Colonic mucosa (tissue), 4 donors: Measurements from ENCODE around the gene TMEM232. TPM values are rescaled to one million over a fixed set of nuclear protein-coding genes. Genes with fewer than 3 reads are reported as not detected.

ENCODE experiments used
- DNase-seq: peaks from one replicate; pipeline ENCODE4 v3.0.0-alpha.2; 2020
- H3K27ac ChIP-seq: fragments of 200-600 bp; one replicate; pipeline ENCODE4 v1.8.0; 2021
- H3K27me3 ChIP-seq: fragments of 200-600 bp; one replicate; pipeline ENCODE4 v1.8.0; 2021
- H3K36me3 ChIP-seq: fragments of 200-600 bp; one replicate; pipeline ENCODE4 v1.8.0; 2021
- H3K4me1 ChIP-seq: fragments of 200-600 bp; one replicate; pipeline ENCODE4 v1.8.0; 2021; ENCODE audit warnings: mild to moderate bottlenecking
- H3K4me3 ChIP-seq: fragments of 200-600 bp; one replicate; pipeline ENCODE4 v1.8.0; 2021
- H3K9ac ChIP-seq, 2 donors: one replicate each; pipeline ENCODE4 v1.7.0; 2013; ENCODE audit warnings: control low read depth in 2 of 2, low read depth in 2 of 2, low read length in 2 of 2
- H3K9me3 ChIP-seq: fragments of 200-600 bp; one replicate; pipeline ENCODE4 v1.8.0; 2021
- intact Hi-C: fragments of 100-400 bp; cut with DNase I; formaldehyde crosslinking; loops from one replicate; pipeline ENCODE4 v1.14.1; 2022
- total RNA-seq, 2 donors: library from RNA; stranded (reverse); fragmentation: NEBNext Ultra II Directional in 1 of 2; extraction: Animal tissue kit (Norgen Biotek cat#: 25700) in 1 of 2; gene quantifications; one replicate each; pipeline ENCODE4 v1.2.1, GENCODE V29; 2021
- TF ChIP-seq, protein P1 (sequence below): fragments of 200-600 bp; IDR thresholded peaks from one replicate; pipeline ENCODE4 v1.8.0; 2022; ENCODE audit warnings: antibody characterized with exemption, mild to moderate bottlenecking
- donor health status: healthy.
- donor health status: DM: no; HTN: no; CAD: no.
- donor health status: DM: no; HTN: no; CAD: no.

TMEM232 gene
- total RNA-seq, 2 donors from 2014 or later, result 1.8 to 2.1 TPM

GRCh38 chr5:110653231-110653970 is 73.1 kb downstream of the TMEM232 start:
- intact Hi-C loops, result no loop called here
- H3K9ac ChIP-seq, result no peak overlapping the region

DNA sequence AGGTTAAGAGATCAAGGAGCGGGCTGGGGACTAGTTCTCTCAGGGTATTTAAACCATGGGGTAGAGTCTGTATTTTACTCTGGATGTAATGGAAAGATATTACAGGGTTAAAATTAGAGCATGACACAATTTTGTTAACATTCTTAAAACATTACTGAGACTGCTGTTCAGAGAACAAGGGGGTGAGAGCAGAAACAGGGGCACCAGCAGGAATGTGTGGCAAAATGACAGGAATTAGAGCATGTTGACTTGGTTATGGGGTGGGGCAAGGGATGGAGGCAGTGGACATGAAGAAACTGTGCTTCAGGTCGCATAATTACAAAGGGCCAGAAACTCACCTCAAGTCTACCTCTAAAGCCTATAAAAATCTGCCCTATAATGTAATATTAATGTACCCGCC is 75.0 kb downstream of the TMEM232 start:
- Histone ChIP-seq H3K27ac (no peak overlapping the region), H3K9ac (no peak overlapping the region), H3K4me3 (no peak overlapping the region), H3K36me3 (no peaks in the 10 kb centered on the region), H3K27me3 (no peaks in the 10 kb centered on the region), H3K9me3 (no peaks in the 10 kb centered on the region), H3K4me1 (no peaks in the 10 kb centered on the region)
- intact Hi-C loops, result no loop called here
- TF ChIP-seq, protein P1, sequence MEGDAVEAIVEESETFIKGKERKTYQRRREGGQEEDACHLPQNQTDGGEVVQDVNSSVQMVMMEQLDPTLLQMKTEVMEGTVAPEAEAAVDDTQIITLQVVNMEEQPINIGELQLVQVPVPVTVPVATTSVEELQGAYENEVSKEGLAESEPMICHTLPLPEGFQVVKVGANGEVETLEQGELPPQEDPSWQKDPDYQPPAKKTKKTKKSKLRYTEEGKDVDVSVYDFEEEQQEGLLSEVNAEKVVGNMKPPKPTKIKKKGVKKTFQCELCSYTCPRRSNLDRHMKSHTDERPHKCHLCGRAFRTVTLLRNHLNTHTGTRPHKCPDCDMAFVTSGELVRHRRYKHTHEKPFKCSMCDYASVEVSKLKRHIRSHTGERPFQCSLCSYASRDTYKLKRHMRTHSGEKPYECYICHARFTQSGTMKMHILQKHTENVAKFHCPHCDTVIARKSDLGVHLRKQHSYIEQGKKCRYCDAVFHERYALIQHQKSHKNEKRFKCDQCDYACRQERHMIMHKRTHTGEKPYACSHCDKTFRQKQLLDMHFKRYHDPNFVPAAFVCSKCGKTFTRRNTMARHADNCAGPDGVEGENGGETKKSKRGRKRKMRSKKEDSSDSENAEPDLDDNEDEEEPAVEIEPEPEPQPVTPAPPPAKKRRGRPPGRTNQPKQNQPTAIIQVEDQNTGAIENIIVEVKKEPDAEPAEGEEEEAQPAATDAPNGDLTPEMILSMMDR, result no peak
- DNase-seq, result no peak

More at GRCh38 chr5:110653231-110653970, 73.1 kb downstream of the TMEM232 start:
- H3K36me3 ChIP-seq, result no peaks in the 10 kb centered on the region
- H3K9me3 ChIP-seq, result no peaks in the 10 kb centered on the region
- H3K4me3 ChIP-seq, result no peak overlapping the region
- H3K4me1 ChIP-seq, result no peaks in the 10 kb centered on the region
- no peak overlapping the region for H3K27ac ChIP-seq
- no peak for DNase-seq
- TF ChIP-seq, protein P1, result no peak
- H3K27me3 ChIP-seq, result no peaks in the 10 kb centered on the region

DNA sequence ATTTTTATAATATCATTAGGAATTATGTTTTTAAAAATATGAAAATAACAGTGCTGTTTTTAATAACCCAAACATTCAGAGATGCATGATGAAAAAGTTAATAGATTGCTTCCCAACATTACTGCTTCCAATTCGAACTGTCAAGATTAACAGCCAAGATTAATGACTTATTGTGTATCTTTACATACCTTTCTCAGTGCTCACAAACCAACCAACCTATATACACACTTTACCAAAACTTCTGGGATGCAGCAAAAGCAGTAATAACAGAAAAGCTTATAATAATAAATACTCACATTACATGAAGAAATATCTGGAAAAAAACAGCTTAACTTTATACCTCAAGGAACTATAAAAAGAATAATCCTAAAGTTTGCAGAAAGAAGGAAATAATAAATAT is 82.1 kb downstream of the TMEM232 start:
- no peak overlapping the region for H3K9ac ChIP-seq
- no peak for DNase-seq
- H3K27me3 ChIP-seq, result no peaks in the 10 kb centered on the region
- intact Hi-C loops, result no loop called here
- TF ChIP-seq, protein P1, result no peak
- H3K27ac ChIP-seq, result no peak overlapping the region
- no peaks in the 10 kb centered on the region for H3K4me1 ChIP-seq
- H3K4me3 ChIP-seq, result no peak overlapping the region
- H3K36me3 ChIP-seq, result no peaks in the 10 kb centered on the region
- no peaks in the 10 kb centered on the region for H3K9me3 ChIP-seq

DNA sequence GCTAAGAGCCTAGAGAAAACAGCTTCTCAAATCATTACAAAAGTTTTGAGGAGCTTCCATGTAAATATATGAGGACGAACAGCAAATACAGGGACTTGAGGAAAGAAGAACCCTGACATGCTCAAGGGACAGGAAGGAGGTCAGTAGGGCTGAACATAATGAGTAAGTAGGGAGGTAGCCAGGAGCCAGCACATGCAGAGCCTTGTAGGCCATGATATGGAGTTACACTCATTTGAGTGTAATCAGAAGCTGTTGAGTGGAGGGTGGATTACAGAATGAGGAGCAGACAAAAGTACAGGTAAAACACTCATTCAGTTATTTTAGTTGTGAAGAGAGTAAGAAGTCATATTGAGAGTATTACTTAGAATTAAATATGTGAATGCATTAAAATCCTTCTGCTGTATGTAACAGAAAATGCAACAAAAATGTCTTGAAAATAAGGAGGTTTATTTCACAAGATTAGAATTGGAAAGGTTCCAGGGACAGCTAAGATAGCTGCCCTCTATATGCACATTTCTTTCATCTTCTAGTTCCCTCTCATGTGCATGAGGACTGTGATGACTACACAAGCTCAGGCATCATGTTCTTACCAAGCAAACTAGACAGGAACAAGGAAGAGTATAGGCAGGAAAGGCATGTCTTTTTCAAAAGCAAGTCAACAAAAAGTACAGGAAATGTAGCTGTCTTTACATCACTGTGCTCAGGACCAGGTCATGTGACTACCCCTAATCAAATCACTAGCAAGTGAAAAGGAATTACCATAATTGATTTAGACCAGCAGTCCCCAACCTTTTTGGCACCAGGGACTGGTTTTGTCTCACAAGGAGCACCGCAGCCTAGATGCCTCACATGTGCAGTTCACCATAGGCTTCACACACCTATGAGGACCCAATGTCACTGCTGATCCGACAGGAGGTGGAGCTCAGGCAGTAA is 87.2 kb downstream of the TMEM232 start:
- intact Hi-C loops, result no loop called here
- Histone ChIP-seq H3K27me3 (no peaks in the 10 kb centered on the region), H3K27ac (no peak overlapping the region), H3K9me3 (no peaks in the 10 kb centered on the region), H3K9ac (no peak overlapping the region), H3K4me1 (no peaks in the 10 kb centered on the region), H3K36me3 (no peaks in the 10 kb centered on the region), H3K4me3 (no peak overlapping the region)
- DNase-seq, result no peak
- TF ChIP-seq, protein P1, result no peak

GRCh38 chr5:110634475-110634874 is 92.0 kb downstream of the TMEM232 start:
- Histone ChIP-seq H3K36me3 (no peaks in the 10 kb centered on the region), H3K9ac (no peak overlapping the region), H3K9me3 (no peaks in the 10 kb centered on the region), H3K4me1 (no peaks in the 10 kb centered on the region), H3K27me3 (no peaks in the 10 kb centered on the region), H3K27ac (no peak overlapping the region), H3K4me3 (no peak overlapping the region)
- DNase-seq, result no peak
- intact Hi-C loops, result no loop called here
- TF ChIP-seq, protein P1, result no peak
